ENCODE data around the gene RIC3.
"Not testable (repeated sequence)": the region's sequence is repeated elsewhere in the genome, so short reads cannot be mapped to it uniquely, and the experiment has no call there.

Gene RIC3

DNA sequence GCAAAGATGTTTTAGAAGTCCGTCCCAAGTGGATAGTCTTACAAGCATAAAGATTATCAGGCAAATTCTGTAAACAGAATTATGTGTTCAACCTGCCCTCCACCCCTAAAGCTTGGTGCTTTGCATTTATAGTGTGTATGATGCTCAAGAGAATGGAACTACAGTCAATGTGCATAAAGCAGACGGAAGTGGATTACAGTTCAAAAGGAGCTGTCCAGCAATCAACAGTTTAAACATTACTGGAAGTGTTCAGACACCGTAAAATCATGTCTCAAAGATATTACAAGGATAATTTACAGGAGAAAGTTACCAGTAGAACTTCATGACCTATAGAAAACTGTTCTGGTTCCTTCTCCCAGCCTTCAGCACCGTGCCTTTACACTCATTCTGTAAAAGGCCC lies 1.0 kb downstream of the RIC3 start:
- TF ChIP-seq, protein P1, sequence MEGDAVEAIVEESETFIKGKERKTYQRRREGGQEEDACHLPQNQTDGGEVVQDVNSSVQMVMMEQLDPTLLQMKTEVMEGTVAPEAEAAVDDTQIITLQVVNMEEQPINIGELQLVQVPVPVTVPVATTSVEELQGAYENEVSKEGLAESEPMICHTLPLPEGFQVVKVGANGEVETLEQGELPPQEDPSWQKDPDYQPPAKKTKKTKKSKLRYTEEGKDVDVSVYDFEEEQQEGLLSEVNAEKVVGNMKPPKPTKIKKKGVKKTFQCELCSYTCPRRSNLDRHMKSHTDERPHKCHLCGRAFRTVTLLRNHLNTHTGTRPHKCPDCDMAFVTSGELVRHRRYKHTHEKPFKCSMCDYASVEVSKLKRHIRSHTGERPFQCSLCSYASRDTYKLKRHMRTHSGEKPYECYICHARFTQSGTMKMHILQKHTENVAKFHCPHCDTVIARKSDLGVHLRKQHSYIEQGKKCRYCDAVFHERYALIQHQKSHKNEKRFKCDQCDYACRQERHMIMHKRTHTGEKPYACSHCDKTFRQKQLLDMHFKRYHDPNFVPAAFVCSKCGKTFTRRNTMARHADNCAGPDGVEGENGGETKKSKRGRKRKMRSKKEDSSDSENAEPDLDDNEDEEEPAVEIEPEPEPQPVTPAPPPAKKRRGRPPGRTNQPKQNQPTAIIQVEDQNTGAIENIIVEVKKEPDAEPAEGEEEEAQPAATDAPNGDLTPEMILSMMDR (IDR thresholded peaks at IDR 0.05; ENCODE audit: control insufficient read depth, extremely low read depth, insufficient read depth), result no peak
- DNase-seq (ENCODE audit: low read depth), result no peak
- peak overlapping the region; percentile 64 for H3K4me3 ChIP-seq (ENCODE audit: low read depth, low read length)

DNA sequence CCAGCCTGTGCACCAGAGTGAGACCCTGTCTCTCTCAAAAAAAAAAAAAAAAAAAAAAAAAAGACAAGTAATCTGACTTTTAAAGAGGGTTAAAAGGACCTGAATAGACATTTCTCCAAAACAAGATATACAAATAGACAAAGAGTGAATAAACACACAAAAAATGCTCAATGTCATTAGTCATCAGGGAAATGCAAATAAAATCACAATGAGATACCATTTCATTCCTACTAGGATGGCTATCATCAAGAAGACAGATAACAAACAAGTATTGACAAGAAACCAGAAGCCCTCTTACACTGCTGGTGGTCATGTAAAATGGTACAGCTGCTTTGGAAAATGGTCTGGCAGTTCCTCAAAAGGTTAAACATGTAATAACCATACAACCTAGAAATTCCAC lies 4.1 kb downstream of the RIC3 start:
- TF ChIP-seq, protein P1 (IDR thresholded peaks at IDR 0.05; ENCODE audit: control insufficient read depth, extremely low read depth, insufficient read depth), result no peak
- DNase-seq (ENCODE audit: low read depth), result no peak
- H3K4me3 ChIP-seq (ENCODE audit: low read depth, low read length), result no peak overlapping the region

DNA sequence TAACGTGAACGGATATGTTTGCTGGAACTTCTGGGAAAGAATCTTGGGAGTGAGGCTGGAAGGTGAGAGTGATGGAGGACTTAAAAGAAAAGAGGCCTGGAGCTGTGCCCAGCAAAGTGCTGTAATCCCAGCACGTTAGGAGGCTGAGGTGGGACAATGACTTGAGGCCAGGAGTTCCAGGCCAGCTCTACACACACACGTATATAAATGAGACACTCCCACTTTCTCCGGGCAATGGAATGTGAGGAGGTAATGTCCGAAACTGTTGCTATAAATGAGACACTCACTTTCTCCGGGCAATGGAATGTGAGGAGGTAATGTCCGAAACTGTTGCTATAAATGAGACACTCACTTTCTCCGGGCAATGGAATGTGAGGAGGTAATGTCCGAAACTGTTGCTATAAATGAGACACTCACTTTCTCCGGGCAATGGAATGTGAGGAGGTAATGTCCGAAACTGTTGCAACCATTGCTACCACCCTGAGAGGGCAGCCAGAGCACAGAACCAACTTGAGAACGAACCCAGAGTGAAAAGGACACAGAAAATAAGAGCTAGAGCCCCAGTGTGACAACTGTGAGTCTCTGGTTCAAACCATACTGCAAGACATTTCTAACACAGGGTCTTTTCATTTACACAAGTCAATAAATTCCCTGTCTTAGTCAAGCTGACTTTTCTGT lies 7.1 kb downstream of the RIC3 start:
- not testable (repeated sequence) for H3K4me3 ChIP-seq (ENCODE audit: low read depth, low read length); DNase-seq (ENCODE audit: low read depth)

DNA sequence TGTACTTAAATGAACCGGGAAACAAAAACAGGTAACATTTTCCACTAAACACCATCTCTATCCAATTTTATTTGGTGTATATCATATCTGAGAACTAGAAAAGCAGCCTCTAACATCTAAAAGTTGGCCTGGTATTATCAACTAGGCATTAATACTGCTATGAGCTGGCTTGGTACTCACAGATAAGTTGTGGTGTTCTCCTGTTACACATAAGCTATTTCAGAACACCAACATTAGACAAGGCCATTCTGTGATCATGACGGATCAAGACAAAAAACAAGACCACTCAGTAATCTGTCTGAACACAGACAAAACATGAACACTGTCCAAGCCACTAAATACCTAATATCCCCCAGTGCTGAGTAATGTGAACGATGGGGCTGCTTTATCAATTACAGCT lies 11.9 kb downstream of the RIC3 start:
- DNase-seq (ENCODE audit: low read depth), result no peak
- TF ChIP-seq, protein P1 (IDR thresholded peaks at IDR 0.05; ENCODE audit: control insufficient read depth, extremely low read depth, insufficient read depth), result no peak
- H3K4me3 ChIP-seq (ENCODE audit: low read depth, low read length), result no peak overlapping the region

DNA sequence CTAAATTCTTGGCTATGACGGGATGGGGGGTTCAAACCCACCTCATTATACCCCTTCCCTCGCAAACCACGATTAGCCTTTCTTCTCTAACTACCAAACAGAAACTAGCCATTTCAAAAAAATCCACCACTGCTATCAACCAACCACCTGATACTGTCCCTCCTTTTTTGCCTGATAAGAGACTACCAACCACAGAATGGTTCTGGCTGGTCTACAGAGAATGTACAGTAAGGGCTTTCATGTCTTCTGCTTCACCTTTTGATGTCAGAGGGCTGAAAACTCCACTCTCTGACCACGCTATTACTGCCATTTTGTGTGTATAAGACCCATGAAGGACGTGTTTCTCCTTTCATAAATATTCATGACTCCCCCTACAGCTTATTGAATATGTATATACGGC lies 19.1 kb downstream of the RIC3 start:
- TF ChIP-seq, protein P1 (IDR thresholded peaks at IDR 0.05; ENCODE audit: control insufficient read depth, extremely low read depth, insufficient read depth), result no peak
- H3K4me3 ChIP-seq (ENCODE audit: low read depth, low read length), result no peak overlapping the region
- DNase-seq (ENCODE audit: low read depth), result no peak

DNA sequence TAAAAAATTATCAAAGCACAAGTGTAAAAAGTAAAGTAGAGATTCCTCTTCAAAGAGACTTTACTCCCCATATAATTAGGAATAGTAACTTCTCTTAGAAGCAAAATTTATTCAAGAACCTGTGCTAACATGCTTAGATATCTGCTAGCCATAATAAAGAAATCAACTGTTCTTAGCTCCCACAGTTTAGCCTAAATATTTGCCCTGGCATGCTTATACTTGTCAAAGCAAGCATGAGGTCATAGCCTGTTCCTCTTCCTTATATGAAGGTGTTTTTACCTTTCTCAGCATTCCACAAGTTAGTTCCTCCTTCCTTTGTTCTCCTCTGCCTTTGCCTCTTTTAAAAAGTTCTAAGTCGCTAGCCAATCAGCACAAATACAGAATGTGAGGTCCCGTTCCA lies 30.3 kb downstream of the RIC3 start:
- peak; percentile 18 for DNase-seq (ENCODE audit: low read depth)
- no peak overlapping the region for H3K4me3 ChIP-seq (ENCODE audit: low read depth, low read length)
- TF ChIP-seq, protein P1 (IDR thresholded peaks at IDR 0.05; ENCODE audit: control insufficient read depth, extremely low read depth, insufficient read depth), result no peak

DNA sequence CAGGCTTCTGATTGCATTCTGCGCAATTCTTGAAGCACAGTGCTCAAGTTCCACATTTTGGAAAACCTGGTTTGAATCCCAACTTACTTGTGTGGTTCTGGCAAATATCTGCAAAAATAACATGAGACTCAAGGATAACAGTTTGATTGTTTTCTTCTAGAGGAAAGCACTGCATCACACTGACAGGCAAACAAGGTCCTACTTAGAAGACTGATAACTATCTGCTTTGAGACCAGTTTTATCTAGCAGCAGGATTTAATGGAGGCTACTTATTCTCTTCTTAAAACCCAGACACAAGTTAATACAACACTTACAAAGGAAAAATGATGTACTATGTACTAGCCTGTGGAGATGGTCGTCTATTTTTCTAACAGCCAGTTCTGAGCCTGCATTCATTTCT lies 41.4 kb downstream of the RIC3 start:
- TF ChIP-seq, protein P1 (IDR thresholded peaks at IDR 0.05; ENCODE audit: control insufficient read depth, extremely low read depth, insufficient read depth), result no peak
- no peak for DNase-seq (ENCODE audit: low read depth)

More for the DNA sequence above, 41.4 kb downstream of the RIC3 start:
- no peak overlapping the region for H3K4me3 ChIP-seq (ENCODE audit: low read depth, low read length)

Data from LNCaP clone FGC (cell line).